Measurements from ENCODE around the gene PXK.

PXK gene

GRCh38 chr3:58307639-58308215 is 25.0 kb upstream of the PXK start:
- TF ChIP-seq GATA2 (IDR thresholded peaks at IDR 0.05; ENCODE audit: low read depth, low read length) (no peak), GATA3 (IDR thresholded peaks at IDR 0.05; ENCODE audit: low read depth, low read length) (no peak)

DNA sequence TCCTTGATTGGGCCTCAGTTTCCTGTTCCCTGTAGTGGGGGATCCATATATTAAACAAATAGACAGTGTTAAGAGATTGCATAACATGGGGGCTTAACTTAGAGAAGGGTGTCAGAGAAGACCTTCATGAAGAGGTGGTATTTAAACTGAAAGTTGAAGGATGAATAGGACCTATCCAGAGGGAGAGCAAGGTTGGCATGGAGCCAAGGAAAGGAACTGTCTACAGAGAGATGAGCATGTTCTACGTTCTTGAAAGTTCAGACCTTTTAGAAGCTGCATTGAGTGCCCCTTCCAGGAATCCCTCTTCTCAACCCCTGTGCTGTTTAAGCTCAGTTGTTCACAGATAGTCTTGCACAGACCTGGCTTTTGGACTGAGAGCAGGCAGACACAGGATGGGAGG is 24.0 kb upstream of the PXK start:
- TF ChIP-seq GATA3 (IDR thresholded peaks at IDR 0.05; ENCODE audit: low read depth, low read length) (no peak), GATA2 (IDR thresholded peaks at IDR 0.05; ENCODE audit: low read depth, low read length) (no peak)

DNA sequence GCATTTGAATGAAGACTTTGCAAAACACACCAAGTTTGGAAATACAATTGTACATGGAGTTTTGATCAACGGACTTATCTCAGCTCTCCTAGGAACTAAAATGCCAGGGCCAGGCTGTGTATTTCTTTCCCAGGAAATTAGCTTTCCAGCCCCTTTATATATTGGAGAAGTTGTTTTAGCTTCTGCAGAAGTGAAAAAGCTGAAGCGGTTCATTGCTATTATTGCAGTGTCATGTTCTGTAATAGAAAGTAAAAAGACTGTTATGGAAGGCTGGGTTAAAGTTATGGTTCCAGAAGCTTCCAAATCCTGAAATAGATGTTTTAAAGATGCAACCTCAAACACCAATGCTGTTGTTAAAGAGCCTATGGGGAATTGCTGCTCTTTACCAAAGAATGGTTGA is 14.9 kb upstream of the PXK start:
- TF ChIP-seq GATA2 (IDR thresholded peaks at IDR 0.05; ENCODE audit: low read depth, low read length) (no peak), GATA3 (IDR thresholded peaks at IDR 0.05; ENCODE audit: low read depth, low read length) (no peak)

GRCh38 chr3:58321791-58322190 is 10.9 kb upstream of the PXK start:
- TF ChIP-seq GATA3 (IDR thresholded peaks at IDR 0.05; ENCODE audit: low read depth, low read length) (no peak), GATA2 (IDR thresholded peaks at IDR 0.05; ENCODE audit: low read depth, low read length) (no peak)

DNA sequence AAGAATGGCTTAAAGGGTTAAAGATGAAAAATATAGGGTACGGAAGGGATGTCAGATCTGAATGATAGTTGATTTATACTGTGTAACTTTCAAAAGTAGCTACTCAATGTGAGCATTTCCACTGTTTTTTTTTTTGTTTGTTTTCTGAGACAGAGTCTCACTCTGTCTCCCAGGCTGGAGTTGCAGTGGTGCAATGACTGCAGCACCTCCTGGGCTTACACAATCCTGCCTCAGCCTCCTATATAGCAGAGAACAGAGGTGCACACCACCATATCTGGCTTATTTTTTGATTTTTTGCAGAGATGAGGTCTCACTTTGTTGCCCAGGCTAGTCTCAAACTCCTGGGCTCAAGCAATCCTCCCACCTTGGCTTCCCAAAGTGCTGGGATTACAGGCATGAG is 9.9 kb upstream of the PXK start:
- TF ChIP-seq GATA2 (IDR thresholded peaks at IDR 0.05; ENCODE audit: low read depth, low read length): no peak
- TF ChIP-seq GATA3 (IDR thresholded peaks at IDR 0.05; ENCODE audit: low read depth, low read length): no peak

GRCh38 chr3:58323529-58324390 is 8.9 kb upstream of the PXK start:
- TF ChIP-seq GATA3 (IDR thresholded peaks at IDR 0.05; ENCODE audit: low read depth, low read length): no peak
- TF ChIP-seq GATA2 (IDR thresholded peaks at IDR 0.05; ENCODE audit: low read depth, low read length): no peak

- TF ChIP-seq GATA3 (IDR thresholded peaks at IDR 0.05; ENCODE audit: low read depth, low read length) (no peak), GATA2 (IDR thresholded peaks at IDR 0.05; ENCODE audit: low read depth, low read length) (no peak)
These were observed 8.0 kb upstream of the PXK start for GRCh38 chr3:58324391-58325390.

GRCh38 chr3:58325525-58325992 is 7.1 kb upstream of the PXK start:
- TF ChIP-seq GATA3 (IDR thresholded peaks at IDR 0.05; ENCODE audit: low read depth, low read length) (no peak), GATA2 (IDR thresholded peaks at IDR 0.05; ENCODE audit: low read depth, low read length) (no peak)

GRCh38 chr3:58326267-58326900 is 6.3 kb upstream of the PXK start:
- TF ChIP-seq GATA2 (IDR thresholded peaks at IDR 0.05; ENCODE audit: low read depth, low read length) (no peak), GATA3 (IDR thresholded peaks at IDR 0.05; ENCODE audit: low read depth, low read length) (no peak)

- TF ChIP-seq GATA3 (IDR thresholded peaks at IDR 0.05; ENCODE audit: low read depth, low read length) (no peak), GATA2 (IDR thresholded peaks at IDR 0.05; ENCODE audit: low read depth, low read length) (no peak)
These were observed 3.4 kb upstream of the PXK start for GRCh38 chr3:58329150-58329921.

DNA sequence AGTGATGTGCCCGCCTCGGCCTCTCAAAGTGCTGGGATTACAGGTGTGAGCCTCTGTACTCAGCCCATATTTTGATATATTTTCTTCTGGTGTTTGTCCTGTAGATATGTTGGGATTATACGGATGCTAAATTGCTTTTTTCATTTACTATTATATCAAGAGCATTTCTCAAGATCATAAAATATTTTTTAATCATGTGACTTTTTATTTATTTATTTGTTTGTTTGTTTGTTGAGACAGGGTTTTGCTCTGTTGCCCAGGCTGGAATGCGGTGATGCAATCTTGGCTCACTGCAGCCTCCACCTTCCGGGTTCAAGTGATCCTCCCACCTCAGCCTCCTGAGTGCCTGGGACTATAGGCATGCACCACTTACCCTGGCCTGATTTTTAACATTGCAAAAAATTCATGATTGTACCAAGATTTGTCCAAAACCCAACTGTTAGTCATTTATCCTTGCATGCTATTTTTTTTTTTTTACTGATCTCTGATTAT is 2.7 kb upstream of the PXK start:
- TF ChIP-seq GATA3 (IDR thresholded peaks at IDR 0.05; ENCODE audit: low read depth, low read length): no peak
- TF ChIP-seq GATA2 (IDR thresholded peaks at IDR 0.05; ENCODE audit: low read depth, low read length): no peak

- TF ChIP-seq GATA3 (IDR thresholded peaks at IDR 0.05; ENCODE audit: low read depth, low read length): no peak
- TF ChIP-seq GATA2 (IDR thresholded peaks at IDR 0.05; ENCODE audit: low read depth, low read length): no peak
These were observed 1.0 kb upstream of the PXK start for GRCh38 chr3:58331593-58332152.
